ENCODE measurements around the gene UMAD1. TPM values are rescaled to one million over a fixed set of nuclear protein-coding genes. Genes with fewer than 3 reads are reported as not detected.

UMAD1 gene
- total and polyA plus RNA-seq, 10 donors: 7.6 to 21.2 (median 14.2) TPM

GRCh38 chr7:7869651-7870050 is 229.1 kb downstream of the UMAD1 start:
- H3K36me3 ChIP-seq: no peaks in the 10 kb centered on the region
- peaks cover 10 to 25% (median 18%) of the 10 kb centered on the region in 6 donors for H3K4me1 ChIP-seq
- peaks cover 0 to 2% (median 0%) of the 10 kb centered on the region in 8 donors for H3K9me3 ChIP-seq
- intact Hi-C loops (cut with DNase I; ENCODE audit: low total_unique reads): loop anchor here (10.0 kb wide), 1 partner anchor 75 kb away; no protein-coding TSS in a partner anchor
- no peaks in the 10 kb centered on the region for H3K27me3 ChIP-seq (replicated peaks in 1 of 7)
- no peak for DNase-seq
- no peak overlapping the region for H3K4me3 ChIP-seq
- 97 to 99% (median 99%) methylated on average over 3 of the region's 3 CpGs for WGBS, 5 donors
- no peak overlapping the region for H3K27ac ChIP-seq
- TF ChIP-seq POLR2AphosphoS5 (IDR thresholded peaks at IDR 0.05): no peak
- no peak for TF ChIP-seq POLR2A (IDR thresholded peaks at IDR 0.05)
- TF ChIP-seq CTCF (IDR thresholded peaks at IDR 0.05 in 8 of 11, conservative IDR thresholded peaks at IDR 0.05 in 3 of 11): no peak

GRCh38 chr7:7870555-7870954 is 230.0 kb downstream of the UMAD1 start:
- Histone ChIP-seq H3K27ac (no peak overlapping the region), H3K4me1 (peaks cover 10 to 25% (median 18%) of the 10 kb centered on the region in 6 donors), H3K36me3 (no peaks in the 10 kb centered on the region), H3K4me3 (no peak overlapping the region), H3K27me3 (replicated peaks in 1 of 7) (no peaks in the 10 kb centered on the region), H3K9me3 (peaks cover 0 to 7% (median 2%) of the 10 kb centered on the region in 8 donors)
- DNase-seq: no peak
- intact Hi-C loops (cut with DNase I; ENCODE audit: low total_unique reads): loop anchor here (10.0 kb wide), 1 partner anchor 74 kb away; no protein-coding TSS in a partner anchor
- WGBS, 5 donors: 93 to 100% (median 98%) methylated on average over 1 of the region's 1 CpG
- no peak for TF ChIP-seq POLR2AphosphoS5 (IDR thresholded peaks at IDR 0.05)
- no peak for TF ChIP-seq POLR2A (IDR thresholded peaks at IDR 0.05)
- TF ChIP-seq CTCF (IDR thresholded peaks at IDR 0.05 in 8 of 11, conservative IDR thresholded peaks at IDR 0.05 in 3 of 11): no peak

- H3K27me3 ChIP-seq (replicated peaks in 1 of 7): no peaks in the 10 kb centered on the region
- no peaks in the 10 kb centered on the region for H3K4me1 ChIP-seq
- intact Hi-C loops (cut with DNase I; ENCODE audit: low total_unique reads): loop anchor here (10.0 kb wide), 1 partner anchor 68 kb away; no protein-coding TSS in a partner anchor
- DNase-seq: no peak
- peaks cover 0 to 7% (median 2%) of the 10 kb centered on the region in 8 donors for H3K9me3 ChIP-seq
- WGBS, 5 donors: 91 to 100% (median 97%) methylated on average over 1 of the region's 1 CpG
- no peak overlapping the region for H3K4me3 ChIP-seq
- no peaks in the 10 kb centered on the region for H3K36me3 ChIP-seq
- TF ChIP-seq CTCF (IDR thresholded peaks at IDR 0.05 in 8 of 11, conservative IDR thresholded peaks at IDR 0.05 in 3 of 11): no peak
- TF ChIP-seq POLR2AphosphoS5 (IDR thresholded peaks at IDR 0.05): no peak
- TF ChIP-seq POLR2A (IDR thresholded peaks at IDR 0.05): no peak
- no peak overlapping the region for H3K27ac ChIP-seq
These were observed 235.9 kb downstream of the UMAD1 start for GRCh38 chr7:7876419-7876818.

GRCh38 chr7:7881581-7881980 is 241.0 kb downstream of the UMAD1 start:
- no peak for TF ChIP-seq POLR2A (IDR thresholded peaks at IDR 0.05)
- TF ChIP-seq CTCF (IDR thresholded peaks at IDR 0.05 in 8 of 11, conservative IDR thresholded peaks at IDR 0.05 in 3 of 11): no peak
- no peak for TF ChIP-seq POLR2AphosphoS5 (IDR thresholded peaks at IDR 0.05)
- no peaks in the 10 kb centered on the region for H3K9me3 ChIP-seq
- intact Hi-C loops (cut with DNase I; ENCODE audit: low total_unique reads): no loop called here
- WGBS, 5 donors: 87 to 98% (median 95%) methylated on average over 6 of the region's 6 CpGs
- no peak overlapping the region for H3K4me3 ChIP-seq
- no peaks in the 10 kb centered on the region for H3K36me3 ChIP-seq
- H3K27me3 ChIP-seq (replicated peaks in 1 of 7): no peaks in the 10 kb centered on the region
- H3K27ac ChIP-seq: no peak overlapping the region
- H3K4me1 ChIP-seq: no peaks in the 10 kb centered on the region
- no peak for DNase-seq
